GOT3 (cell line): ENCODE results near the gene TINAG.
"Not testable (repeated sequence)": the region's sequence is repeated elsewhere in the genome, so short reads cannot be mapped to it uniquely, and the experiment has no call there.

ENCODE experiments used
- DNase-seq: peaks from one replicate; lab custom pipeline; 2025; ENCODE audit warnings: mixed read lengths; lab: John Stamatoyannopoulos, UW

The TINAG gene

DNA sequence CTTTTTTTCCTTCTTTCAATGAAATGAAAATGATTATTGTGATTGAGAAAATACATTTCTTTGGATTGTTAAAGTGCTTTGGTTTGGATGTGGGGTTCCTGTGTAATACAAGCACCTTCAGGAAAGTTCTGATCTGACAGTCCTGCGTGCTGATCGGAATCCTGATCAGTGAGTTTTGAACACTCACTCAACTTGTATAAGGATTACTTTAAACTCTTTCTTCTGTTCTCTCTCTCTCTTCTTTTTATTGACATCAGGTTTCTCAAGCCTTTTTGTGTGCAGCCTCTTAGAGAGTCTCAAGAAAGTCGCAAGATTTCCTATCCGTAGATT is 710 bp downstream of the TINAG start:
- DNase-seq = no peak

DNA sequence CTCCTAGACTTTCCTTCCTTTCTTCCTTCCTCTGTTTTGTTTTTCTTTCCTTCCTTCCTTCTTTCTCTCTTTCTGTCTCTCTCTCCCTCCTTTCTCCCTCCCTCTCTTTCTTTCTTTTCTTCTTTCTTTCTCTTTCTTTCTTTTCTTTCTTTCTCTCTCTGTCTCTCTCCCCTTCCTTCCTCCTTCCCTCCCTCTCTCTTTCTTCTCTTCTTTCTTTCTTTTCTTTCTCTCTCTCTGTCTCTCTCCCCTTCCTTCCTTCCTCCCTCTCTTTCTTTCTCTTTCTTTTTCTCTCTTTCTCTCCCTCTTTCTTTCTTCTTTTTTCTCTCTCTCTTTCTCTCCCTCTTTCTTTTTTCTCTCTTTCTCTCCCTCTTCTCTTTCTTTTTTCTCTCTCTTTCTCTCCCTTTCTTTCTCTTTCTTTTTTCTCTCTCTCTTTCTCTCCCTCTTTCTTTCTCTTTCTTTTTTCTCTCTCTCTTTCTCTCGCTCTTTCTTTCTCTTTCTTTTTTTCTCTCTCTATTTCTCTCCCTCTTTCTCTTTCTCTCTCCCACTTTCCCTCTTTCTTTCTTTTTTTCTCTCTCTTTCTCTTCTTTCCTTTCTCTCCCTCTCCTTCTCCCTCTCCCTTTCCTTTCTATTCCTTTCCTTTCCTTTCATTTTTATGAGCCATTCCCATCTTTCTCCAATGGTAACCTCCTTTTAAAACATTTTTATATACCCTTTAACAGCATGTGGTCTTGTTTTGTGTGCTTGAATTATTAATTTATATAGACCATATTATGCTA is 2.3 kb downstream of the TINAG start:
- no peak for DNase-seq

DNA sequence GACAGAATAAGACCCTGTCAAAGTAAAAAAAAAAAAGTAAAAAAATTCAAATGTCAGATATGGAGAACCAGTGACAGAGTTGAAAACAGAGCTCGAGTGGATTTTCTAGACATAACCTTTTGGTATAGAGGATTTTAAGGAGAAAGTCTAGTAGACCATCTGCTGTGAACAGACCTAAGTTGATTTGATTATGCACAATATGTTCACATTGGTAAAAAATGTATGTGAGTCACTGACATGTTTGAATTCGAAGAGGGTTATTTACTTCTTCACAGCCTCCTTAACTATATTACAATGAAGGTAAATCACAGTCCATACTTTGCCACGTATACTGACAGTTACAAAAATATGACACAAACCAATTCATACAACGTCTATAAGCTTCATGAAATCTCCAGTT is 7.4 kb downstream of the TINAG start:
- no peak for DNase-seq

DNA sequence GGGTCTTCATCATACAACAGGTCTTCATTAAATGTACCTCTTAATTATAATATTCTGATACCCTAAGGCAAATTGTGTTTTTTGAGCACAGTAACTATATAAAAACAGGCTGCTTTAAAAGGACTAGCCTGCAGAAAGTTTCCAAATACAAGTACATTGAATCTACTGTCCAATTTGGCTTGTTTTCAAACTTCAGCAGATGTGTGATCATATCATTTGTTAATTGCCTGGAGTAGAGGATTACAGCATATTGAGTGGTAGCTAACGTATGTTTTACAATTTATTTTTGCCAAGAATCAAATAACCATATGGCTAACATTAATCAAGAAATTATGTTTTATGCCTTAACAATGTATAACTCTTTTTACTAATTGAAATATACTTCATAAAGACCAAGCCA is 12.6 kb downstream of the TINAG start:
- DNase-seq = no peak

DNA sequence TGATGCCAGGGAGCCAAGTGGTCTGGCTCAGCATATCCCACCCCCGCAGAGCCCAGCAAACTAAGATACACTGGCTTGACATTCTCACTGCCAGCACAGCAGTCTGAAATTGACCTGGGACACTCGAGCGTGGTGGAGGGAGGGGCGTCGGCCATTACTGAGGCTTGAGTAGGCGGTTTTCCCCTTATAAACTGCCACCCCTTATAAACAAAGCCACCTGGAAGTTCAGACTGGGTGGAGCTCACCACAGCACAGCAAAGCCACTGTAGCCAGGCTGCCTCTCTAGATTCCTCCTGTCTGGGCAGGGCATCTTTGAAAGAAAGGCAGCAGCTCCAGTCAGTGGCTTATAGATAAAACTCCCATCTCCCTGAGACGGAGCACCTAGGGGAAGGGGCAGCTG is 19.4 kb downstream of the TINAG start:
- DNase-seq = no peak

DNA sequence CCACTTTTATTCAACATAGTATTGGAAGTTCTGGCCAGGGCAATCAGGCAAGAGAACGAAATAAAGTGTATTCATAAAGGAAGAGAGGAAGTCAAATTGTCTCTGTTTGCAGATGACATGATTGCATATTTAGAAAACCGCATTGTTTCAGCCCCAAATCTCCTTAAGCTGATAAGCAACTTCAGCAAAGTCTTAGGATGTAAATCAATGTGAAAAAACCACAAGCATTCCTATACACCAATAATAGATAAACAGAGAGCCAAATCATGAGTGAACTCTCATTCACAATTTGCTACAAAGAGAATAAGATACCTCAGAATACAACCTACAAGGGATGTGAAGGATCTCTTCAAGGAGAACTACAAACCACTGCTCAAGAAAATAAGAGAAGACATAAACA is 23.3 kb downstream of the TINAG start:
- DNase-seq = not testable (repeated sequence)

DNA sequence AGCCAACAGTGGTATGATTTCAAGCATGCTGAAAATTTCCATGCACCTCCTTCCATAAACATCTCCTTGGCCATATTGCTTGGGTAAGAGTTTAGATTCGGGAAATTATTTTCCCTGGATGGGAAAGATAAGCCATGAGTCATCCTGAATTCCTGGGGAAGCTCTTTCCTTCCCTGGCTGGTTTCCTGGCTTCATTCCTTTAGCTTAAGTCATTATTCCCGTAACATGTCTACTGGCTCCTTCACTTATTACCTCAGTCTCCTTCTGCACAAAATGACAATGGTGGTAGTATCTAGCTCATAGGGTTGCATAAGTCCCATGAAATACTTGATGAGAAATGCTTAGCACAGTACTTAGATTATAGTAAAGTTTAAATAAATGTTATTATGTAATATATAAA is 27.6 kb downstream of the TINAG start:
- DNase-seq = no peak

DNA sequence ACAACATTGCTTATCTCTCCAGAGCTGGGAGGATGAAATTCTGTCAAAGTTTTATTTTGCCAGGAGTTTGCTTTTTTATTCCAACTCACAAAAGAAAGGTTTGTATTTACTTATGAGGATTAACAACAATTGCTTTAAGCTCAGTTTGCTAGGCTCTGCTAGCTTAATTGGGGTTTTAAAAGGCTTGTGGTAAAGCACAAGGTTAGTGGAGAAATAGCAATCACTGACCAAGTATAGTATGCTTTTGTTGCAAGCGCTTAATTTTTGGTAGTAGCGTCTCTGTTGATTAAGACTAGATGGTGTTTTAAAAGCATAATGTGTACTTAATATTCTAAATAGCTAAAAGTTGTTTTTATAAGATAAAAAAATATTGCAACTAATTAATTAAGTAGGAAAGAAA is 45.7 kb downstream of the TINAG start:
- no peak for DNase-seq

DNA sequence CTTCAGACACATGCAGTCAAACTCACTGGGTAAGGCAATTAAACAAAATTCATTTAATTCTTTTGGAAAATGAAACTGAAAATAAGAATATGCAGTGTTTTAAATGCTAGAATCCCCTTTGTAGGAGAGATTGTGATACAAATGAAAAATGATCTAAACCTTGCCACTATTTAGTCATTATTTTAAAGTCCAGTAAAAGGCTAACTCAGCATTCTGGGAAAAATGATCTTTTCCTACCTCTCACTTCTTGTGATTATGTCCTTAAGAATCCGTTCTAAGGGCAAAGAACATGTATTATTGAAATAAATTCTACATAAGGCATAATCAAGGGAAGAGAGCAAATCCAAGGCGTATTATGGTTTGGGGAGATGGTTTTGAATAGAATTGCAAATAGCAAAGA is 46.4 kb downstream of the TINAG start:
- DNase-seq = no peak

DNA sequence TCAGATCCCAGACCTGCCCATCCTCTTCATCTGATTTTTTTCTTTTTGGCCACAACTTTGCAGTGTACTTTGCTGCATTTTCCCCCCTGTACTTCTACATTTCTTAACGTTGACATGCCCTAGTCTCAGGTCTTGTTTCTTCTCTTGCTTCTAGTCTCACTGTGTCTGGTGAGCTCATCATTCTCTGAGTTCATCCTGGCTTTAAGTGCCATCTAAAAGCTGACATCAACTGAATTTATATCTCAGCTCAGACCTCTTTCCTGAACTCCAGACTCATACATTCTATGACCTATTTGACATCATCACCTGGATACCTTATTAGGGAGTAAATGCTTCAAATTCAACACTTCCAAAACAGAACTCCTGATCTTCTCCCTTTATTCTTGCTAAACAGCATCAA is 48.9 kb downstream of the TINAG start:
- no peak for DNase-seq

DNA sequence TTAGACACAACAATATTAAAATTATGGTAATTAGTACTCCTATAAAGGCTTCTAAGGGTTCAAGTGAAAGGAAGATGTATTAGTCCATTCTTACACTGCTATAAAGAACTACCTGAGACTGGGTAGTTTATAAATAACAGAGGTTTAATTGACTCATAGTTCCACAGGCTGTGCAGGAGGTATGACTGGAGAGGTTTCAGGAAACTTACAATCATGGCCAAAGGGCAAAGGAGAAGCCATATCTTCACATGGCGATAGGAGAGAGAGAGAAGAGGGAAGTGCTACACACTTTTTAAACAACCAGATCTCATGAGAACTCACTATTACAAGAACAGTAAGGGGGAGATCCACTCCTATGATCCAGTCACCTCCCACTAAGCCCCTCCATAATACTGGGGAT is 52.9 kb downstream of the TINAG start:
- no peak for DNase-seq

DNA sequence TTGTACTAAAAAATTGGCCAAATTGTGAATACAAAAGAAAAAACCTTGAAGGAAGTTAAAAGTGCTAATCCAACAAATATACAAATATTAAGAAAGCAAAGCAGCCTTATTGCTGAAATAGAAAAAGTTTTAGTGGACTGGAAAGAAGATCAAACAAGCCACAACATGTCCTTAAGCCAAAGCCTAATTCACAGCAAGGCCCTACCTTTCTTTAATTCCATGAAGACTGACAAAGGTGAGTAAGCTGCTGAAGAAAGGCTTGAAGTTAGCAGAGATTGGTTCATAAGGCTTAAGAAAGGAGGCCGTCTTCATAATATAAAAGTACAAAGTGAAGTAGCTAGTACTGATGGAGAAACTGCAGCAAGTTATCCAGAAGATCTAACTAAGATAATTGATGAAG is 53.5 kb downstream of the TINAG start:
- no peak for DNase-seq

DNA sequence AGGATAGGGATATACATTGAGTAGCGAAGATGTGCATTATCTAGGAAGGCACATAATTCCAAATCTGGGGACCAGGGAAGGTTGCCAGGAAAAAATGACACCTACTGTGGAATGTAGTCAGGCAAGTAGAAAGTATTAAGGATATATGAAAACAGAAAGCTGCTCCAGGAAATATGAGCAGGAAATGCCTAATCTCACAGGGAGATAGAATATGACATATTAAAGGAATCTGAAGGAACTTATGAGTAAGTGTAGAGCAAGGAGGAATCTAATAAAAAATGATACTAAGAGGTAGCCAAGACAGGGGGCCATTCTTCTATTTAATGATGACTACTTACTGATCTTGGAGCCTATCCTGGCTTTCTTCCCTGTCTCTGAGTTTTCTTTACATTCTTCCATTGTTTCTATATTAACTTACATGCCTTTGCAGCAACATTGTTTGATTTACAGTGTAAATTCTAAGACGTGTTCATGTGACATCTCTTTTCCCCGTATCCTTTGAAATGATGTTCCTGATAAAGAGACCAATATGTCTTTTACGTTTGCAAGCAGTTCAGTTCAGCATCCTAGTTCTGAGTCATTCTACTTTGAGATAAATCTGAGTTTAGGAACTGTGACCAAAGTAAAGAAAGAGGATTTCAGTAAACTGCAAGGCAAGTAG is 58.6 kb downstream of the TINAG start:
- DNase-seq = no peak

DNA sequence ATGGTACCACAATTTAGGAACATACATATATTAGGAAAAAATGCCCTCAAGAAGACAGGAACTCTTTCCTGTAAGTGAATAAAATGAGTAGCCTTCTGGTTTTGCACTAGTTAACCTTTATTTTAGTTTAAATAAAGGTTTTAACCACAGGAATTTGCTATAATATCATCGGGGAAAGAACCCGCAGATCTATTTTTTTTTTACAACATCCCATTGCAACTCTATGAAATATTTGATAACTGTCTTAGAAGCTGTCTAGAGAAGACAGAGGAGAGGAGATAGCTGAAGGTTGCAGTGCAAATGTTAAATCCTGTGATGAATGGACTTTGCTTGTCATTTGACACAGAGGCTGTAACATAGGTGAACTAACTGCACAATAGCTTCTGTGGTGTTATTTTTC is 69.5 kb downstream of the TINAG start:
- no peak for DNase-seq

DNA sequence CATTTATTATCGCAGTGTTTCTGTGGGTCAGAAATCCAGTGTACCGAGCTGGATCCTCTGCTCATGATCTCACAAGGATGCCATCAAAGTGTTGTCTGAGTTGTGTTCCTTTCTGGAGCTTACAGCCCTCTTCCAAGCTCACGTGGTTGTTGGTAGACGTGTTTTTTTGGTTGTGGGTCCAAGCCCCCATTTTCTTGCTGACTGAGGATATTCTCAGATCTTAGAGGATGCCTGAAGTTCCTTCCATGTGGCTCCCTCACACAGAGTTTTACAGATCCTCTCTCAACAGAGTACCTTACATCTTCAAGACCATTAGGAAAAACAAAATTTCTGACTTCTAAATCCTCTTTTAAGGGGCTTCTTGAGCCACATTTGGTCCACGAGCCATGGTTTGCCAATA is 78.1 kb downstream of the TINAG start:
- DNase-seq = no peak

DNA sequence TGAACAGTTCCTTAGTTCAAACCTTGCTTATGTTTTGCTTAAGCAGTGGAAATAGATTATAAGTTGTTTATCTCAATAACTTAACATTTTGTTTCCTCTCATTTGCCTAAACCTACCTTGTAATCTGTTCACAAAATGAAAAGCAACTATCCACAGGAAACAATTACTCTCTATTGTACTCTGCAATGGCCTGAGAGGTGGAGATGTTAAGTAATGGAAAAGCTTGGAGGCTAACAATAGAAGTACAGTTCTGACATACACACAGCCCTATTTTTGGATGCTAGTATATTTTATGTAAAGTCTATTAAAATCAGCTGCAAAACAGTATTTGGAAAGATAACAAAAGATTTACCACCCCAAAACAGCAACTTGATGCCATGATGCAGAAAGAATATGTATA is 82.1 kb downstream of the TINAG start:
- no peak for DNase-seq

DNA sequence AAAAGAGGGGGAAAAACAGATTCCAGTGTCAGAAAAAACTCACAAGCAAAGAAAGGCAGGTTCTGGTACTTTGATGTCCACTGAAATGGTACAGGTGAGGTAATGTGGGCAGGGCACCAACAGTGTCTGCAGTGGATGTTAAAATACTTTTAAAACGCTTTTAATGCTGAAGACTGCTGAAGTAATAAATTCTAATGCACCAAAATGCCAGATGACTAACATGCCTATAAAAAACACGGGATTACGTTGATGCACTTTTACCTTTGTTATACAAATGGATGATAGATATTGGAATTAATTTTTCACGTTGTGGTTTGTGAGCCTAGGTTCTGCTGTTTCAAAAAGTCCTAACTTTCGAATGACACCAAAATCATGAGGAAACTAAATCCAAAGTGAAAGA is 83.3 kb downstream of the TINAG start:
- DNase-seq = no peak

DNA sequence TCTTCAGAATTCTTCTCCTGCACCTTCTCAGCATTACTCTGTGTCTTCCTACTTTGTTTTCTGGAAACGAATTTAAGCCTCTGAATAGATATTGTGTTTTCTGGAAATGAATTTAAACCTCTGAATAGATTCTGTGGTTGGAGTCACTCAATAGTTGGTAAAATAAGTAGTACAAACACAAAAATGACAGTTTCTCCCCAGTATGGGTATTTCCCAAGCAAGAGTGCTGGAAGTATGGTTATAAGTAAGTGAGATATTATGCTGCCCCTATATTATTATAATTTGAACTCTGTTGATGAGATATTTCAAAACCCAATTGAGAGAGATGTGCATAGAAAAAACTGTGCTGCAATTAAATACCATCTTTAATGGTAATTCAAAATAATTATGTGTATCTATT is 94.9 kb downstream of the TINAG start:
- DNase-seq = no peak

DNA sequence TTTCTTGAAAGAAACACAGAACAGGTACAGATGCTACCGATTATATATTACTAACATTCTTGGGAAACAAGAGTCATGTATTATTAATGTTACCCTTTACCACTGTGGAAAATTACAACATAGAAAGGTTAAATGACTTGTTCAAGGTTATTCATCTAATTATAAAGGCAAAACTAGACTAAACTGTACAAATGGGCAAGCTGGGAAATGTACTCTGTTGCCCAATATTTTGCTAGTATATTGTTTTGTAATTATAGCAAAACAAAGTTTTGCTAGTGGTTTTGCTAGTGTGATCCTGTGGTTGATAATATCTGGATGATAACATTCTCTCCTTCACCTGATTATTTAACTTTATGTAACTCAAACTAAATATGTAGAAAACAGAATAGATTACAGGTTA is 96.5 kb downstream of the TINAG start:
- no peak for DNase-seq

DNA sequence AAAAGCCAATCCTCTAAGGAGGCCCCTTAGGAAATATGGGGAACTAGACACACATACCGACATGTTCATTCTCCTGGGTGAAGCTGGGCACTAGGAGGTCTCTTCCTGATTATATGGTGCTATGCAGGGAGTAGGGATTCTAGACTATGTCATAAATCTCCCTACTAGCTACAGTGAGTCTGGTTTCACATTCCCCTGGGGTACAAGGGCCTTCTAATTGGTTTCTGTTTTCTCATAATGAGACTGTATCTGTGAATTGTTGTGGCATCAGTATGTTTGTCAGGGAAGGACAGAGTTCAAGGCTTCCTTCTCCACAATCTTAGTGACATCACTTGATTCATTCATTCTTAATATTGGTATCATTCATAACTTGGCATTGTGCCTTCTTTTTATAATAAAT is 103.5 kb downstream of the TINAG start:
- DNase-seq = no peak

DNA sequence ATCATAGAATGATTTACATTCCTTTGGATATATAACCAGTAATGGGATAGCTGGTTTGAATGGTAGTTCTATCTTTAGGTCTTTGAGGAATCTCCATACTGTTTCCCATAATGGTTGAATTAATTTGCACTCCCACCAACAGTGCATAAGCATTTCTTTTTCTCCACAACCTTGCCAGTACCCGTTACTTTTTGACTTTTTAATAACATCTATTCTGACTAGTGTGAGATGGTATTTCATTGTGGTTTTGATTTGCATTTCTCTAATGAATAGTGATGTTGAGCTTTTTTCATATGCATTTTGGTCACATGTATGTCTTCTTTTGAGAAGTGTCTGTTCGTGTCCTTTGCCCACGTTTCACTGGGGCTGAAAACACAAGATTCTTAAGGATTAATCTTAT is 107.3 kb downstream of the TINAG start:
- no peak for DNase-seq

DNA sequence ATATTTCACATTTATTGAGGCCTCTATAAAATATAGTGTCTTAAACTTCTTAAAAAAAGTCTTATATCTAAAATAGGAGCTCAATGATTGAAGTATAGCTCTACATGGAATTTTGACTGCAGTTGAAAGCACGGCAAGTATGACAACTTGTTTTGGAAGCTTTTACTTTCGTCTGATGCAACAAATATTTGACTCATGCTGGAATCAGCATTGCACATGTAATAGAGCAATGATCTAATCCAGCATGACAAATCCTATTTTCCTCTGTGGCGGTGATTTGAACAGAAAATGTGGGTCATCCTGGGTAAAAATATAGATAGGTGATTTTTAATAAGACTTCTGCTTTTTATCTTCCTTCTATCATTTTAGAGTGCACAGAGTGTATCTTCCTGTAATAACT is 111.6 kb downstream of the TINAG start:
- no peak for DNase-seq

DNA sequence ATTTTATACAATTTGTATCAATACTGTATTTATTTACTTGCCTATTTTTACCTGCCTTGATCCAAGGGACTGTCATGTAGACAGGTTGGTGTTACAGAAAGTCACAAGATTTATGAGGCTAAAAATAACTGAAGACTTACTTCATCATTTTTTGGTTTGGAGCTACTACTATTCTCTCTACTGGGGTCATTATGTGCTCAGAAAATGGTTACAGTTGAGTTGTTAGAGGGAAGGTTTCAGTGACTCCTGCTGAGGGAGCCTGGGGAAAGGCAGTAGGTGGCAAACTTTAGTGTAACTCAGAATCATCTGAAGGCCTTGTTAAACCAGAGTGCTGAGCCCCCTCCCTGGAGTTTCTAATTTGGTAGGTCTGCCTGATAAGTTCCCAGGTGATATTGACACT is 118.8 kb downstream of the TINAG start:
- no peak for DNase-seq

DNA sequence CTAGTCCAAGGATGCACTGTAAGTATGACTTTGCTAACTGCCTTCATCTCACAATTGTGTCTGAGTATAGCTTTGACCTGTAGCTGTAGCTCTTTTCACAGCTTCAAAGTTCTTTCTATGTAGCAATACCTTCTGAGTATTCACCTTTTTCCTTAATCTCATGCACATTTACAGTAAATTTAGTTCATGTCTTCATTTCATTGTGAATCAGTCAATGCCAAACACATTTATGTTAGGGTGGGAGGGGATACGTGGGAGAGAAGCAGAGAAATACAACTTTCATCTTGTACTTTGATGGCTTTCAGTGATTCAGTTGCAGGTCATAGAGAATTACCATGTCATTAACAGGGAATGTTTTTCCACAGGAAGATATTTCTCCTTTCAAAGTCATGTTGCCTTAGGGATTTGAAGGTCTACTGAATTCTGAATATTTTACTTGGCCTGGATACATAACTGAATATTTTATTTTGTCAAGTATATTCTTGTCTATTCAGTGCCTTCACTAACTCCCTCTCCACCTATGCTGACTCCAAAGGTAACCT is 119.2 kb downstream of the TINAG start:
- DNase-seq = no peak
